GM20000 (cell line): ENCODE measurements around the gene SYCP2.
A peak's percentile ranks its signal among the peaks of the same experiment; 100 is the strongest.

Experiments
- DNase-seq: peaks from one replicate; pipeline ENCODE4 v3.0.0; 2012; ENCODE audit warnings: low spot score
- CTCF ChIP-seq: IDR thresholded peaks from 2 replicates; pipeline ENCODE4 v1.5.1; 2012; ENCODE audit warnings: mild to moderate bottlenecking, control low read depth; ENCODE audit errors: extremely low read depth, missing control alignments

Gene SYCP2

GRCh38 chr20:59942245-59942644, 8.8 kb upstream of the SYCP2 start:
- DNase-seq: no peak
- no peak for TF ChIP-seq CTCF

GRCh38 chr20:59940956-59941294, 7.5 kb upstream of the SYCP2 start:
- TF ChIP-seq CTCF: no peak

GRCh38 chr20:59940129-59940955, 6.9 kb upstream of the SYCP2 start, which contains the start of the genes FAM217B and PPP1R3D:
Gene FAM217B, plus strand, starts transcription at chr20:59940389. Its CDS starts 3,555 bp downstream, at chr20:59943944.
Gene PPP1R3D, minus strand, starts transcription at chr20:59940305. Its CDS starts 374 bp downstream, at chr20:59939931.
- DNase-seq: peak; percentile 98
- no peak for TF ChIP-seq CTCF

More at GRCh38 chr20:59940956-59941294, 7.5 kb upstream of the SYCP2 start:
- DNase-seq: no peak

GRCh38 chr20:59939879-59940128, 6.4 kb upstream of the SYCP2 start:
- no peak for DNase-seq
- no peak for TF ChIP-seq CTCF

- no peak for TF ChIP-seq CTCF
- DNase-seq: no peak
These were observed 5.8 kb upstream of the SYCP2 start for GRCh38 chr20:59939052-59939878.

GRCh38 chr20:59938696-59939051, 5.2 kb upstream of the SYCP2 start:
- TF ChIP-seq CTCF: no peak
- no peak for DNase-seq

GRCh38 chr20:59938221-59938620, 4.8 kb upstream of the SYCP2 start:
- no peak for DNase-seq

More at GRCh38 chr20:59938221-59938620, 4.8 kb upstream of the SYCP2 start:
- TF ChIP-seq CTCF: no peak
